HG03039 (cell line): ENCODE data around the gene RNF19B.
"Not testable (repeated sequence)": the region's sequence is repeated elsewhere in the genome, so short reads cannot be mapped to it uniquely, and the experiment has no call there.

Source experiments
- ATAC-seq: cut with Tn5 transposase; IDR thresholded peaks from one replicate; pipeline ENCODE4 v1.9.1; 2021; ENCODE audit warnings: mild to moderate bottlenecking, moderate library complexity; ENCODE audit not compliant: unreplicated experiment

Gene RNF19B

DNA sequence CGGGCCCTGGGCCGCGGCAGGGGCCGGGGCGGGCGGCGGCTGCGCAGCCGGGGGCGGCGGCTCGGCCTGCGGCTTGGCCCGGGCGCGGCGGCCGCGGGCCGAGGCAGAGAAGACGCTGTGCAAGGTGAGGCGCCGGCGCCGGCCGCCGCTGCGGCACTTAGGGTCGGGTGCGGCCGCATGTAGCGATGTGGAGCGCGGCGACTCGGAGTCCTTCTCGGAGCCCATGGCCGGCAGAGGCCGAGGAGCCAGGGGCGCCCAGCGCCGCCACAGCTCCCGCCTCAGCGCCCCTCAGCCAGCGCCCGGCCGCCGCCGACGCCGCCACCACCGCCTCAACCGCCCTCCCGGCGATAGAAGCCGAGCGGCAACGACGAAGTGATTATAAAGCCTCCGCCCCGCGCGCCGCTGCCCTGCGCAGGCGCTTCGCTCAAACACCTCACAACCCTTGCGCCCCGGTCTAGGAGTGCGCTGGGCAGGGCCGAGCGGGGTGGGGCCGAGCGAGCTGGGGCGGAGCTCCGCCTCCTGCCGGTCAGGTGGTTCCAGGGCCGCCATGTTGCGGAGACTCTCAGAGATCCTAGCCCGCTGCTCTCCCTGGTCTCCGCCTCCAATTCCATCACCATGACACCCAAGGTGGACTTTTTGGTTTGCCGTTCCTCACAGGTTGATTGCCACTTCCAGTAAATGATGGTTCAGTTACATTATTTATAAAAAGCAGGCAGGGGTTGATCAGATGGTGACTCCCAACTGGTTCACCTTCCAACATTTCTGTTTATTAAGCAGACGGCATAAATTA is at the start of gene RNF19B:
Gene RNF19B, minus strand, starts transcription at position 349 of the 790 bp plus-strand sequence. Its CDS starts 124 bp downstream, at position 225.
- ATAC-seq: peak; percentile 85

DNA sequence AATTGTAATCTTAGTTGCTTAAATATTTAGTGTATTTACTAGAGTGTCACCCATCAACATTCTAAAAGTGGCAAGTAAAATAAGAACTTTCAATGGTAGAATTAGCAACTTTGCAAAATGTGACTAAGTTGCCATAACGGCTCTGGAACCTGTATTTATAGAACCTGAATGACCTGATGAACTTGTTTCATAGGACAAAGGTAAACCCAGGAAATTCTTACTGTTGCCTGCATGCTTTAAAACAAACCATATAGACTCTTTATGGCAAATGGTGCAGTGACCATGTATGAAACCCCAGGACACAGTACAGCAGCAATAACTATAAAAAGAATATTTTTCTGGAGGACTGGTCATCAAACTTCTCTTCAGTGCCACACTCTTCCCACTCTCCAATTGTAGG is 49.2 kb upstream of the RNF19B start:
- ATAC-seq: no peak

DNA sequence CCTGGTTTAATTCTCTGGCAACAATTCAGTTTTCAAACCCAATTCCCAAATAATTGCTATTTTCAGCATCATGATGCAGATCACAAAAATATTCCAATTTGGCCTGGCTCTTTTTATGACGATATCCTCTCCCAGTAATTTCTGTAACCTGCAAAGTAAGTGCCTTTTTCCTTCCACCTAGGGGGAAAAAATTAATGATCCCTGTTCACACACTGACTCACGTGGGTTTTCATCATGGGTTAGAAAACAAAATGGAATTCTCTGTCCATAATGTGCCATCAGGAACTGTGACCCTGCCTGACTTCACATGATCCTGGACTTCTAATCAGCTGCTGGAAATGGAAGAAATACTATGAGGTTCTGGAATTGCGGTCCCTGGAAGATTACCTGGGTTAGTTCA is 47.6 kb upstream of the RNF19B start:
- ATAC-seq: no peak

DNA sequence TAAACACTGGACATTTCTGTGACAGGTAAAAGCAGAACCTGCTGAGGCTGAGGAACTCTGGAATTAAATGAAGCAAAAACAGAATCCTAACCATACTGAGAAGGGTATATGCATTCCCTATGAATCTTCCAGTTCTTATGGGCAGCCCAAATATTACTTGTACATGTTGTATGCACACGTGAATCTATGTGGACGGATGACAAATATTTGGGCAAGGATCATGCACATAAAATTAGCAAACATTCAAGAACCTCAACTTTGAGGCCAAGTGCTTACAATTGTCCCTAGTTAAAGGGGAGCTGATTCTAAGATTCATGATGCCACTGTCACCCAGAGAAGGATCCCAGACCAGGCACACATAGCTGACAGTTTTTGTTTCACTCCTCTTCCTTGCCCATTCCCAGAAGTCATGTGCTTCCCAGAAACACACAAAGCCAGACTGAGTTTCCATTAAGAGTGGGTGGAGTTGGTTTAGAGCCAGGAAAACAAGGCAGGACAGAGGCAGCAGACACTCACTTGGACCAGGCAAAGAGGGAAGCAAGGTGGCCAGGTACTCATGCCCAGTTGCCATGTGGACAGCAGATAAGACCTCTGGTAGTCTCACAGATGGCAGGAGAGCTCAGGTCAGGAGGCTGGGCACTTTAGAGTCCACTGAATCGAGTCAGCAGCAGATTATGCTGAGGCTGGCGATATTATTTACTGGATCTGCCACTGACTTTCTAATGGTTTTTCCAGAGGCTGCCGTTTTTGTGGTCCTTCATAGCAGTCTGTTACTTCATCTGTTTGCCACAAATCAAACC is 46.5 kb upstream of the RNF19B start:
- ATAC-seq: no peak

GRCh38 chr1:33009561-33009960 is 45.0 kb upstream of the RNF19B start:
- no peak for ATAC-seq

GRCh38 chr1:33008051-33008914 is 43.7 kb upstream of the RNF19B start:
- no peak for ATAC-seq

GRCh38 chr1:33007190-33008050 is 42.8 kb upstream of the RNF19B start:
- no peak for ATAC-seq

DNA sequence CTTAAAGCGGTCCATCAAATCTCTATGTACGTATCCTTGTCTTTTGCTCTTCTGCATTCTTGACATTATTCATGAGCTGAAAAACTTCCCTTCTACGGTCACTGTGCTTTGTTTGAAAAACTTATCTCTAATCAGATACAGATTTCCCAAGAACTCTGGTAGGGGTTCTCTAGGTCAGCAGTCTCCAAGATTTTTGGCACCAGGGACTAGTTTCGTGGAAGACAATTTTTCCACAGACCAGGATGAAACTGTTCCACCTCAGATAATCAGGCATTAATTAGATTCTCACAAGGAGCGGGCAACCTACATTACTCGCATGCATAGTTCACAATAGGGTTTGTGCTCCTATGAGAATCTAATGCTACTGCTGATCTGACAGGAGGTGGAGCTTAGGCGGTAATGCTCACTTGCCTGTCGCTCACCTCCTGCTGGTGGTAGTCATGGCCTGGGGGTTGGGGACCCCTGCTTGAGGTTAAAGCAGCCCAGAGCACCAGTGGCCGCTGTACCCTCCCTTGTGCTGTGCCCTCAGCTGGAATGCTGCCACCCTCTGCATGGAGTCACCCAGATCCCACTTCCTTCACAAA is 41.3 kb upstream of the RNF19B start:
- no peak for ATAC-seq

GRCh38 chr1:33005117-33005837 is 40.7 kb upstream of the RNF19B start:
- ATAC-seq: no peak

GRCh38 chr1:33004613-33005012 is 40.0 kb upstream of the RNF19B start:
- no peak for ATAC-seq

- no peak for ATAC-seq
These were observed 39.0 kb upstream of the RNF19B start for GRCh38 chr1:33003657-33004056.

- ATAC-seq: no peak
These were observed 37.4 kb upstream of the RNF19B start for GRCh38 chr1:33002006-33002405.

- ATAC-seq: no peak
These were observed 36.7 kb upstream of the RNF19B start for GRCh38 chr1:33001282-33001681.

DNA sequence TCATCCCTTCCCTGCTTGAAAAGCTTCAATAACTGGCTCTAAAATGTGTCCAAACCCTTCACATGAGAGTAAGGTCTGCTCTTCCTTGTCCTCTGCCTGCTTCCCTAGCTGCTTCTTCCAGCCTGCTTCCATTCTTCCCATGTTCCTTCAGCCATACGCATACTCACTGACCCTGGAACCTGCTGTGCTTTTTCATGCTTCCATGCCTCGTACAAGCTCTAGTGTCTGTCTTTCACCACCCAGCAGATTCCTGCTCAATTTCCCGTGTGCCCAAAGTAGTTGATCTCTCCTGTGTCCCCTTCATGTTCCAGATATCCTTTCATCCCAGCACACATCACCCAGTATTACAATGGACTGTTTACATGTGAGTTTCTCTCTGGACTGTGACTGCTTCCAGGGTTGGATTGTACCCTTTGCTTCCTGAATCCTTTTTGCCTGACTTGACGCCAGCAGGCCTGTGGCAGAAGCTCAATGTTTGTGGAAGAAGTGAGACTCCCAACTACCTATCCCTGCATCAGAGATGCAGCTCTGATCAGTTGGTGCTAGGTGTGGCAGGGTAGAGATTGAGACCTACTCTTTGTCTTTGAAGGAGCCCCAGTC is 35.9 kb upstream of the RNF19B start:
- no peak for ATAC-seq

GRCh38 chr1:32998997-32999396 is 34.4 kb upstream of the RNF19B start:
- no peak for ATAC-seq

GRCh38 chr1:32998064-32998463 is 33.5 kb upstream of the RNF19B start:
- ATAC-seq: no peak

DNA sequence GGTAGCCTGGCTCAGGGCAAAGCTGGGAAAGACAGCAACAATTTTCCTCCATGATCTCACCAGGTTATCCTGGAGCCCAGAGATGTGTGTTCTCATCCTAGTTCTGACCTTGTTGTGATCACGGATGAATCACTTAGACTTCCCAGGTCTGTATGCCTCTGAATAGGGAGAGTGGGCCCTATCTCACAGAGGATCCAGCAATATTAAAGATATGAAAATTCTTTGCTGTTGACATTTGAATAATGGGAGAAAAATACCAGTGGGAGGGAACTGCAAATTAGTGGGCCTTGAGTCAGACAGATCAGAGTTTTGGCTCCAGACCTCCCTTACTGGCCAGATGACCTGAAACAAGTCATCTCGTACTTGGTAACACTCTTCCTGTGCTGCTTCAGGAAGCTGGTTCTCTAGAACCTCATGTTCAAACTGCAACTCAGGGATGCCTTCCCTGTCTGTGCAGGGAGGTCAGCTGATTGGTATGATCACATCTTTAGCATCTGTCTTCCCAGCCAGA is 32.8 kb upstream of the RNF19B start:
- ATAC-seq: no peak

DNA sequence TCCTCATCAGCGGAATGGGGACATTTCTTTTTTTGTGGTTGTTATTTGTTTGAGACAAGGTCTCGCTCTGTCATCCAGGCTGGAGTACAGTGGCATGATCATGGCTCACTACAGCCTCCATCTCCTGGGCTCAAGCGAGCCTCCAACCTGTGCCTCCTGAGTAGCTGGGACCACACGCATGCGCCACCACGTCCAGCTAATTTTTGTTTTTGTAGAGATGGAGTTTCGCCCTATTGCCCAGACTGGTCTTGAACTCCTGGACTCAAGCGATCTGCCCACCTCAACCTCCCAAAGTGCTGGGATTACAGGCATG is 28.7 kb upstream of the RNF19B start:
- ATAC-seq: not testable (repeated sequence)
